CD4-positive, alpha-beta T cell treated with Interleukin-10 for 1 hour (primary cell): ENCODE measurements around the gene PILRB.
"Not testable (repeated sequence)": the region's sequence is repeated elsewhere in the genome, so short reads cannot be mapped to it uniquely, and the experiment has no call there.

Experiments used
- DNase-seq: peaks from one replicate; pipeline ENCODE4 v3.0.0-alpha.2; 2020

PILRB gene

GRCh38 chr7:100378114-100378755, 20.3 kb downstream of the PILRB start:
- no peak for DNase-seq

- DNase-seq, result no peak
Observed at GRCh38 chr7:100380196-100380595, 22.3 kb downstream of the PILRB start.

GRCh38 chr7:100381531-100382233, 23.8 kb downstream of the PILRB start:
- DNase-seq, result not testable (repeated sequence)

- peak; percentile 24 for DNase-seq
Observed at GRCh38 chr7:100382234-100382853, 24.4 kb downstream of the PILRB start.

GRCh38 chr7:100384628-100385294, 26.8 kb downstream of the PILRB start:
- no peak for DNase-seq

GRCh38 chr7:100386940-100387339, 29.0 kb downstream of the PILRB start:
- DNase-seq, result no peak

GRCh38 chr7:100387695-100388094, 29.8 kb downstream of the PILRB start:
- DNase-seq, result no peak

GRCh38 chr7:100389437-100390088, 31.6 kb downstream of the PILRB start:
- DNase-seq, result no peak

- no peak for DNase-seq
Observed at GRCh38 chr7:100390286-100391009, 32.5 kb downstream of the PILRB start.

- DNase-seq, result no peak
Observed at GRCh38 chr7:100393233-100393905, 35.5 kb downstream of the PILRB start.

GRCh38 chr7:100394077-100394476, 36.2 kb downstream of the PILRB start:
- DNase-seq, result no peak

GRCh38 chr7:100396421-100396982, 38.6 kb downstream of the PILRB start:
- DNase-seq, result peak; percentile 62

GRCh38 chr7:100397315-100398081, 39.6 kb downstream of the PILRB start:
- no peak for DNase-seq

- no peak for DNase-seq
Observed at GRCh38 chr7:100398239-100398638, 40.3 kb downstream of the PILRB start.

- no peak for DNase-seq
Observed at GRCh38 chr7:100400041-100400440, 42.1 kb downstream of the PILRB start.

- DNase-seq, result no peak
Observed at GRCh38 chr7:100400656-100401055, 42.7 kb downstream of the PILRB start.

GRCh38 chr7:100401811-100402210, 43.9 kb downstream of the PILRB start:
- DNase-seq, result no peak

GRCh38 chr7:100402241-100402640, 44.3 kb downstream of the PILRB start:
- DNase-seq, result no peak

GRCh38 chr7:100406767-100407166, 48.9 kb downstream of the PILRB start:
- no peak for DNase-seq
